Endothelial cell of umbilical vein (primary cell): ENCODE measurements around the gene REM2.

Experiments used
- EZH2 ChIP-seq: IDR thresholded peaks from 2 replicates; pipeline ENCODE4 v1.6.1; 2012; ENCODE audit warnings: borderline replicate concordance, low read depth, mild to moderate bottlenecking, moderate library complexity, low read length, inconsistent platforms; ENCODE audit not compliant: severe bottlenecking
- POLR2A ChIP-seq: IDR thresholded peaks from 2 replicates; pipeline ENCODE4 v1.6.1; 2012; ENCODE audit warnings: low read depth, mild to moderate bottlenecking, control low read depth, low read length
- TF ChIP-seq, protein P1 (sequence below), 2 donors: IDR thresholded peaks; 1 replicate in 1 of 2; 2 replicates in 1 of 2; pipeline ENCODE4 v1.5.1; 2011; ENCODE audit warnings: low read length in 2 of 2, mild to moderate bottlenecking in 2 of 2, moderate library complexity in 2 of 2, control low read depth in 1 of 2, inconsistent platforms in 1 of 2, low read depth in 1 of 2; ENCODE audit not compliant: insufficient read depth in 1 of 2; ENCODE audit errors: extremely low read depth in 1 of 2

- TF ChIP-seq, protein P1, sequence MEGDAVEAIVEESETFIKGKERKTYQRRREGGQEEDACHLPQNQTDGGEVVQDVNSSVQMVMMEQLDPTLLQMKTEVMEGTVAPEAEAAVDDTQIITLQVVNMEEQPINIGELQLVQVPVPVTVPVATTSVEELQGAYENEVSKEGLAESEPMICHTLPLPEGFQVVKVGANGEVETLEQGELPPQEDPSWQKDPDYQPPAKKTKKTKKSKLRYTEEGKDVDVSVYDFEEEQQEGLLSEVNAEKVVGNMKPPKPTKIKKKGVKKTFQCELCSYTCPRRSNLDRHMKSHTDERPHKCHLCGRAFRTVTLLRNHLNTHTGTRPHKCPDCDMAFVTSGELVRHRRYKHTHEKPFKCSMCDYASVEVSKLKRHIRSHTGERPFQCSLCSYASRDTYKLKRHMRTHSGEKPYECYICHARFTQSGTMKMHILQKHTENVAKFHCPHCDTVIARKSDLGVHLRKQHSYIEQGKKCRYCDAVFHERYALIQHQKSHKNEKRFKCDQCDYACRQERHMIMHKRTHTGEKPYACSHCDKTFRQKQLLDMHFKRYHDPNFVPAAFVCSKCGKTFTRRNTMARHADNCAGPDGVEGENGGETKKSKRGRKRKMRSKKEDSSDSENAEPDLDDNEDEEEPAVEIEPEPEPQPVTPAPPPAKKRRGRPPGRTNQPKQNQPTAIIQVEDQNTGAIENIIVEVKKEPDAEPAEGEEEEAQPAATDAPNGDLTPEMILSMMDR (IDR thresholded peaks at IDR 0.05; ENCODE audit: extremely low read depth in 1 of 2, insufficient read depth in 1 of 2, low read depth in 1 of 2, low read length in 2 of 2) = no peak
- no peak for TF ChIP-seq POLR2A
- no peak for TF ChIP-seq EZH2
Observed at GRCh38 chr14:22844221-22845102, 38.6 kb upstream of the REM2 start.
